Effector CD4-positive, alpha-beta T cell (primary cell): ENCODE data around the gene FTHL17. TPM values are rescaled to one million over a fixed set of nuclear protein-coding genes. Genes with fewer than 3 reads are reported as not detected.

Experiments
- DNase-seq: peaks from one replicate; pipeline ENCODE4 v3.0.0-alpha.2; 2020
- total RNA-seq: gene quantifications from one replicate; lab custom pipeline; 2026; lab: John Stamatoyannopoulos, UW

The FTHL17 gene
- total RNA-seq = not detected

DNA sequence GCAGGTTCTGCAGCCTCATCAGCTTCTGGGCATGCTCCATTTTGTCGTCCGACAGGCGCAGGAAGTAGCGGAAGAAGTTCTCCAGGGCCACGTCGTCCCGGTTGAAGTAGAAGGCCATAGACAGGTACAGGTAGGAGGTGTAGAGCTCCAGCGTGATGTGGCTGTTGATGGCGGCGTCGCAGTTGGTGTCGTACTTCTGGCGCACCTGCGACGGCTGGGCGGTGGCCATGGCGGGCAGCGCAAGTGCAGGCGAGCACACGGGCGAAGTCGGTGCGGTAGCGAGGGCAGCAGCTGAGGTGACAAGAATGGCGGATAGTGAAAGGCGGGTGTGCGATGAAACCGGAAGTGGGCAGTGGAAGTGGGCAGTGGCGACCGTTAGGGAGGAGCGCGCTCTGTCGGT is at the start of gene FTHL17:
TSS of gene FTHL17 (minus strand) at position 317 of the 400 bp plus-strand sequence. CDS start at position 229, 88 bp downstream.
- no peak for DNase-seq

DNA sequence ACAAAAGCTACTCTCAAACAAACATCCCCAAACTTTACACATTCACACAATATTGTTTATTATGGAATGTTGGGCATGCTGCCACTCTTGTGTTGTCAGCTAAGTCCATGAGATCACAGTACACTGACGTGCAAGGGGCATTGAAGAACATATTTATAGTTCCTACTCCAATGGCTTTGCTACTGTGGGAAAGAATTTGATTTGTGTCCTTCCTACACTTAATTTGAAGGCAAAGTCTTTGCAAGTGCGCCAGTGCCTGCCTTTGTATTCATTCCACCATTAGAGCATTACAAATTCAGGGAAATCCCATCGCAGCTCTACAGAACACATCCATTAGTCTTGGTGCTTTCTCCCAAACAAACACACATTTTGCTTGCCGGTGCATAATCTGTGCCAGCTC is 45.4 kb upstream of the FTHL17 start:
- no peak for DNase-seq

DNA sequence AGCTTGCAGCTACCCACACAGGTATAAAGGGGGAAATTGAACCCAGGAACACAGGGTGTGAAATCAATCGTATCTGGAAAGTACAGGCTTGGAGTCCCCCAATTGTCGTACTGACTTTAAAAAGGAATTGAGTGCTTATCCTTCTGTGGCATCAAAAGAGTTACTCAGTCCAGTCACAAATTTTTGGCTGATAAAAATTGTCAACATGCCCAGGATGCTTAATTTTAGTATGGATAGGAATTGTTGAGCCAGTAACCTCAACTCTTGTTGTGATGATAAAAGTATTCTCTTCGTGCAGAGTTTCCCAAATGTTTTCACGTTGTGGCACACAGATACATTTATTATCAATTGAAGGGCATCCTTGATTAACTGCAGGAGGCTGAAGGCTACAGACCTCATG is 43.6 kb upstream of the FTHL17 start:
- DNase-seq = no peak

DNA sequence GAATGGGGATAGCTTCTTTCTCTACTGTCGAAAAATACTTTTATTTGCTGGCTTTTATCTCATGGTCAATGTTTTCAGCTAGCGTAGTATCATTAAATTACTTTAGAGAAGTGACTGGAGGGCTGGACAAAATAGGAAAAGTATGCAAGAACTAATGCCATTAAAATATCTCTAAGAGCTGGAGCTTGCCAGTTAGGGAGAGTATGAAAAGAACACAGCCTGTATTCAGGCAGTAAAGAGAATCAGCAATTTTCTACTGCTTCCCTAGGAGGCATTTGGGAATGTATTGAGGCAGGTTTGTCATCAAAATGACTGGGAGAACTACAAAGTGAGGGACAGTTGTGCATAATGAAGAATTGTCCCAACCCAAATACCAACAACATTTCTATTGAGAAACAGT is 43.0 kb upstream of the FTHL17 start:
- DNase-seq = no peak

DNA sequence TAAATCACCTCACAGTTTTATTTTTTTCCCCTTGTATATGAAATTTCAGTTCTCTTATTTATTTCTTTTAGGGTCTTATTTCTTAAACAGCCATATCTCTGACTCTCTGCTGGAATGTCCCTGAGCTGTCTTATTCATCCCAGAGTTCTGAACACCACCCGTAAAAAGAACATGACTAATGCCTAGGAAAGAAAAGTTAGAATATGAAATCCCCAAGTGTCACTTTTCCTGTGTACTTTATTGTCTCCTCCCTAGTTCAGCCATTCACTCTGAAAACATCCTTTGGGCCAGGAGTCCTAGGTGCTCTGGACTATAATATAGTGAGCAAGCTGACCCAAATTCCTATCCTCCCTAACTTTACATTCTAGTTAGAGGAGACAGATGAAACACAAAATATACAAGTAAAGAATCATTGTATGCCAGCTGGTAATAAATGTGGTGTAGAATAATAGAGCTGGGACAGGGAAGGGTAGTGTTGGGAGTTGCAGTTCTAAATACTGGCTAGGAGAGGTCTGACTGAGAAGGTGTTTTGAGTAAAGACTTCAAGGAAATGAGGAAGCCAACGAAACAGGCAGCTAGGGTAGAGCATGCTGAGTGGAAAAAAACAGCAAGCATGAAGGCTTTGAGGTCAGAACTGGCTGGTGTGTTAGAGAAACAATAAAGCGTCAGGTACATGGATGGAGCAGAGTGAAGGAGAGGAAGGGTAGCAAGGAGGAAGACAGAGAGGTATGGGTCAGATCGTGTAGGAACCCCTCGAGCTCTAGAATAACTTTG is 40.6 kb upstream of the FTHL17 start:
- DNase-seq = no peak

DNA sequence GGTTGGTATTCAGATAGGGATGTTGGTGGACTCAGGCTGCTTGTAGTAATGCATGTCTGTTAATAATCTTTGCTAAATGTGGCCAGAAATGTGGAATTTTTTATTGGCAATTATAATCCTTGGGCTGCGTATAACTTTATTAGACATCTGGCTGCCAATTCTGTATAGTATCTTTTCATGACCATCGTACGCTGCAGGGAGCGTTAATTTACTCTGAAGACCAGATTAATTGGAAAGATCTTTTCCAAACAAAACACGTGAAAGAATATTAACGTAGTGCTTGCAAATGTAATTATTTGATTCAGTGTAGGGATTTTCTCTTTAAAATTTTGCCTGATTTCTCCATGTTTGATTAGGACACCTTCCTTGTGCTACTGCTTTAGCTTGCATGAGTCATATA is 38.8 kb upstream of the FTHL17 start:
- no peak for DNase-seq

DNA sequence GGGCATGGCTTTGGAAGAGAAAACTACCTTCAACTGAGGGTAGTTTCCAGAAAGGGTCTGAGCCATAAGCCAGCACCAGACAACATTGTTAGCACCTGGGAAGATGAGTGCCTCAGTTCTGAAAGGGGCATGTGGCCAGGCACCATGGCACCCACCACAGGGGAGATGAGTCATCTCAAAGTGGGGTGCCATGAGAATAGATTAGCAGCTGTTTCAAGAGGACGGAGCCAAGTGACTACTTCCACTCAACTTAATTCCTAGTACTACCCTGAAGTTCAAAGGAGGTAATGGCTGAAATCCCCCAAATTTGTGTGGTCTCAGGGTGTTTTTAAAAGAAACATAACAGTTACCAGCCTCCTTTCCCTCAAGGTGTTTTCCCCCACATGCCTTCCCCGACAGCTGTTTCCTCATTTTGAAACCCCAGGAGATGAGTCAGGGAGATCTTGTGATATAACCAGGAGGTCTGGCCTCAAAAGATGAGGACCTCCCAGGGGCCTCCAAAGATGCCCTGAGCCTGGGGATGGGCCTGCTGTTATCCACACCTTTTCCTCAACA is 27.8 kb upstream of the FTHL17 start:
- no peak for DNase-seq

DNA sequence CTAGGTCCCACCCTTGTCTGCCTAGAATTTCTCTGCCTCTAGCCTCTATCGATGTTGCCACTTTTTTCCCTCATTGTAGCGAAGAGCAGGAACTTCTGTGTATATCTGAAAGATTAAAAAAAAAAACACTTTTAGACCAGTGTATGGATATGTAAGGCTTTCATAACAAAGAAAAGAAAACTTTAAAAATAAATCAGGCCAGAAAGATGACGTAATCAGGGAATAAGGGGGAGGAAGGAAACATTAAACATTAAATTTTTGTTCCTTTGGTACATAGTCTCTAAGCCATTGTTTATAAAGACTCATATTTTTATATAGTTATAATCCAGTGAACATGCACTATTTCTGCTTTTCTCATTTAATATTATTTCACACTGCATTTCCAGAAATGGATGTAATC is 26.2 kb upstream of the FTHL17 start:
- no peak for DNase-seq

DNA sequence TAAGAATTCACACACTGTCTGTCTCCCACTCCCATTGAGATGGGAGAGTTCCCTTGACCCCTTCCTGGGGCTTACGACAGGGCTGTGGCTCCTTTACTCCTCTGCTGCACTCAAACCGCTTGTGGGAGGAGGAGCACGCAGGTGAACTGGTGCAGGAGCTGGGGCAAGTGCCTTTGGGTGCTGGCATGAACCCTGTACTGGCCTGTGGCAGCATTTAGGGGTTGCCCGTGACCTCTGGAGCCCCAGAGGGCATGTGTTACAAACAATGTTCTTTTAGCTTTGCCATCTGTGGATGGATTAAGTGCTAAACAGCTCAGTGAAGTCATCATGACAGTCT is 21.8 kb upstream of the FTHL17 start:
- DNase-seq = no peak

DNA sequence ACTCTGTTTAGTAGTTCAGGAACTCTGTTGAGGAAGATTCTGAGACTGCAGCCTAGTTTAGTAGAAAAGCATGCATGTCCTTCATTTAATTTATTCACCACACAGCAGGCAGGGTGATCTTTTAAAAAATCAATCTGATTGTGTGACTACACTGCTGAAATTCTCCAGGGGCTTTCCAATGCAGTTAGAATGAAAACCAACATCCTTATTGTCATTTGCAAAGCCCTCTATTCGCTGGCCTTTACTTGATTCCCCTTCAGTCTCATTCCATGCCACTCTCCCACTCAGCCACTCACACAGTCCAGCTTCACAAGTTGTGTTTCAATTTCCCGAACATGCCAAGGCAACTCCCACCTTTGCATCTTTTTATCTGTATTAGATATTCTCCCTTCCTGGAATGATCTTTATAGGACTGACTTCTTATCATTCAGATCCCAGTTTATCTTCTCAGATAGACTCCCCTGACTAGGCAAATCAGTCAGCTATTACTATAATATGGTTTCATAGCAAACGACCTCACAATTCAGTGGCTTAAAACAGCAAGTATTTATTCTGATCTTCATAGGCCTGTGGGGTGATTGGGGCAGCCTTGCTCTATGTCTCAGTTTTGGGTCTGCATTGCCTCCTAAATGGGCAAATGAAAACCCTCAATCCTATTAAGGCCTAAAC is 21.3 kb upstream of the FTHL17 start:
- DNase-seq = no peak

DNA sequence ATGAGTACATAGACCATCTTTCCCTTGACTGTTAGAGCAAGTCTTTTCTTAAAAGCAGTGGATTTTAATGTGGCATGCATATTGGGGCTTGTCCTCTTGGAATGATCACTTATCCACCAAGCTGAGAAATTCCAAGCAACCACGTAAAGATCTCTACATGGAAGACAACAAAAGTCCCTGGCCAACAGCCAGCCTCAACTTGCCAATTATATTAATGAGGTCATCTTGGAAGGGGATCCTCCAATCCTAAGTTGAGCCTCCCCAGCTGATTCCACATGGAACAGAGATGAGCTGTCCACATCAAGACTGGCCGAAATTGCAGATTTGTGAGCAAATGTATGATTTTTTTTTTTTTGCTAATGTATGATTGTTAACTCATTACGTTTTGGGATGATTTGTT is 20.6 kb upstream of the FTHL17 start:
- no peak for DNase-seq

DNA sequence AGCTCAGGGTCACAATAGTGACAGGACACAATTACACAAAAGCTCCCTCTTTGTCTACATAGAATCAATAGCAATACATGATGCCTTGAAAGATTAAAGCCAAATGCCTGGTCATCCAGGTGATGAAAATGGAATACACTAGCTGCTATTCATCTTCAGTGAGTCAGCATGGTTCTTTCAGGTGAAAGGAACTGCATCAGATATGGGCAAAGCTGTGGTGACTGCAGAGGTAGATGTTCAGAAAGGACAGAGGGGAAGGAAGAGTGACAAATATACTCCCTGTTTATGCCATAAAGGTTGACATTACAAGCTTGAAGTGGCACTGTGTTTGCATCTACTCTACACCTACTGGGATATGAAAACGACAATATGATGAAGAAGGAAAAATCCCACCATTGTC is 20.0 kb upstream of the FTHL17 start:
- DNase-seq = no peak

DNA sequence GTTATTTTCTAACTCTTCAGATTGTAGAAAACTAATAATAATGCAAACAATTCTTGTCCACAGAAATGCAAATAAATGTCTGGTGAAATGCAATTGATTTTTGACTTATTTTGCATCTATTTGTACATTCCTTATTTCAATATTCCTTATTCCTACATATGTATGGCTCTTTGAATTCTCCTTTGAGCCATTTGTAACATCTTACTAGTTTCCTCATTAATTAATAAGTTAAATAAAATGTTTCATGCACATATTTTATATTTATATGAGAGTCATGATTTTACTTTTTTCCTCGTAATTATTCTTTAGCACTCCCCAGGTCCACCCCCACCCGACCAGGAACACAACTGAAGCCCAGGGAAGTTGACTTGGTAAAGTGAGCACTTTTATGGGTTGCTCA is 2.7 kb upstream of the FTHL17 start:
- no peak for DNase-seq

DNA sequence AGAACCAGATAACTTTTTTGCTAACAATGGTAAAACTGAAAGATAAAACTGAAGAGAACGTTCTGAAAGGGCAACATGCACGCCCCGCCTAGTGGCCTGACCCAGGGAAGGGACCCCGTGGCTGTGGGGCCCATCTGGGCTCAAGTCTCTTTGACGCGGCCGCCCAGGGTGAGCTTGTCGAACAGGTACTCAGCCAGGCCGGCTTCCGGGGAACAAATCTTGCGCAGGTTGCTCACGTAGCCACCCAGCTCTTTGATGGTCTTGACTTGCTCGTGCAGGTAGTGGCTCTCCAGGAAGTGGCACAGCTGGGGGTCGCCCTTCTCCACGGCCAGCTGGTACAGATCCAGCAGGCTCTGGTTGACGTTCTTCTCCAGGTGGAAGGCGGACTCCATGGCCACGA is 579 bp downstream of the FTHL17 start:
- no peak for DNase-seq

DNA sequence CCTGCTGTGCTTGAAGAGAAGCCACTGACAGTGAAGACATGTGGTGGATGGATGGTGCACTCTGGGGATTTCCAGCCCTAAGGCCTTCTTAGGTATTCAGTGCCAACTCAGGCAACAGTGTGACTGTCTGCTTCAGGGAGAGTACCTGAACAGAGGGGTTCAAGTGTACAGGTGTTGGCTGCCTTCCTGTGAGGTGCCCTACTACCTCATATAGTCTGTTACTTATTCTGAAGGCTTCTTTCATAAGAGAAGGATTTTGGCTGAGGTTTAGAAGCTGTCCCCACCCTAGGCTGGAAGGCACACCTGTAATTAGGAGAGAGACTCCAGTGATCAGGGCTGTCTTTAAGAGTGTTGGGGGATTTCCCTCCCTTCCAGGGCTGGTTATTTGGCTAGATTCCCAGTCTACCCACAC is 1.8 kb downstream of the FTHL17 start:
- DNase-seq = no peak

DNA sequence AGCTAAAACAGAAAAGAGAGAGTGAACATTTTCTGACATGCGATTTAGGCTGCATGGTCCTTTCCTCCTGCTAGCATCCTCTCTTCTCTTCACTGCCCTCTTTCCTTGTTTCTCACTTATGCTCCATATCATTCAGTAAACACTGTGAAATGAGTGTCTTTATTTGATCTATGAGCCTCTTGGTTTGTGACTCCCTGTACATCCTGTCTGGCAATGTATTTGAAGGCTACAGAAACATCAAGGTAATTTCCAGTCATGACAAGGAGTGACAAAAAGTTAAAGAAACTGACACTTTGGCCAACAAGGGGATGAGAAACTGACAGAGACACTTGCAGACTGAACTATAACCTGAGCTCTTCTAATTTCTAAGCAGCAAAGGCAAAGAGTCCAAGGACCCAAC is 8.7 kb downstream of the FTHL17 start:
- no peak for DNase-seq

DNA sequence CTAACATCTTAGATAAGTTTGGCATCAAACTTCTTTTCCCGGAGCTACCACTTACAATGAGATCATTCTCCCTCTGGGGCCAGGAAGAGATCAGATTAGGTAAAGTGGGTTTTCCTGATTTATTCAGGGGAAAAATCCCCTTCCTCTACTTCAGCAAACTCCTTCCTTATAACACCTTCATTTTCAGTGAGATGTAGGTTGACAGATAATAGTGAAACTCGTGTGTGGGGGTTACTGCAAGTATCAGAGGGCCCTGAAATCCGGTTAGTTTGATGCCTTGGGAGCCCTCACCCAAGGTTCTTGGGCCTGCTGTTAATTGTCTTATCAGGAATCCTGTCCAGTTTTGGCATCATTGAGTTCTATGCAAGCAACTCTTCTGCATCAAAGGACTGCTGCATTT is 10.8 kb downstream of the FTHL17 start:
- no peak for DNase-seq

DNA sequence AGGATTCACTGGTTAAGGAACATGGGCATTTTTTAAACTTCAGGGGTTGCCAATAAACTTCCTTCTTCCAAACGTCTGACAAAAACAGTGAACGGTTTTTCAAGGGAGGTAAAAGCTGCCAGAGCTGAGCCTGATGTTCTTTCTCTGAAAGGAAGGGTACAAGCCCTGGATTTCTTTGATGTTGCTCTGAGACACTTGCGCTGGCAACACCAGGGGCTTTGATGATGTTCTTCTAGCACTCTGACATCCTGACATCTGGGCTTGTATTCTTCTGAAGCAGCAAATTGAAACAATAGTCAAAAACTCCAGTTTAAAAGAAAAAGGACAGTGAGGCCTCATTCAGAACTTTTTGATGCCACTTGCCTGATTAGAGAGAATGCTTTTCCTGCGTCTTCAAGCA is 11.8 kb downstream of the FTHL17 start:
- no peak for DNase-seq

DNA sequence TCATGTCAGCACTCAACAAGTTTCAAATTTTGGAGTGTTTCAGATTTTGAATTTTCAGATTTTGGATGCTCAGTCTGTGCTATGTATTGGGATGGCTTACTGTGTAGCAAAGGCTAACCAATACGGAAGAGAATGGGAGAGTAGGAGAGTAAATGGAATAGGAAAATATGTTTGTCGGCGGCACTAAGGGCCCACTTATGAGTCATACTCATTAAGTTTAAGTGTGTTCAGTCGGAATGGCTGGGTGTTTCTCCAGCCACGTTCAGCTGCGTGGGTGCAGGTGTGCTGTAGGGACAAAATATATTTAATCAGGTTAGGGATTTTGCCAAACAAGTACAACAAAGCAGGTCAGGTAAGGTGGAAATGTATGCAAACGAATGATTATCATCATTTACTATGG is 13.6 kb downstream of the FTHL17 start:
- DNase-seq = no peak

DNA sequence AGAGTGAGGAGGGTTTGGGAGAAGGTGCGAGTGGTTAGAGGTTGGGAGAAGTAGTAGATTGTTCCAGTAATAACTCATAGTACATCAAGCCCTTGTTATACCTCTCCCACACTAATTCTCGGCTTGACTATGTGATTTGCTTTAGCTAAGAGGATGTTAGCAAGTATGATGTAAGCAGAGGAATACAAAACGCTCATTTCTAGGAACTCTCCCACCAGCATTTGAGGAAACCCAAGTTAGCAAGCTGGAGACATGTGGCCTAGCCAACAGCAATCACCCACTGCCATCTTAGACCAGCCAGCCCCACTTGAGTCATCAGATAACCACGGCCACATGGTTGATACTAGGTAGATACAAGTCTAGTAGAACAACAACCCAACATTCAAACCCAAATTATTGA is 14.2 kb downstream of the FTHL17 start:
- no peak for DNase-seq

DNA sequence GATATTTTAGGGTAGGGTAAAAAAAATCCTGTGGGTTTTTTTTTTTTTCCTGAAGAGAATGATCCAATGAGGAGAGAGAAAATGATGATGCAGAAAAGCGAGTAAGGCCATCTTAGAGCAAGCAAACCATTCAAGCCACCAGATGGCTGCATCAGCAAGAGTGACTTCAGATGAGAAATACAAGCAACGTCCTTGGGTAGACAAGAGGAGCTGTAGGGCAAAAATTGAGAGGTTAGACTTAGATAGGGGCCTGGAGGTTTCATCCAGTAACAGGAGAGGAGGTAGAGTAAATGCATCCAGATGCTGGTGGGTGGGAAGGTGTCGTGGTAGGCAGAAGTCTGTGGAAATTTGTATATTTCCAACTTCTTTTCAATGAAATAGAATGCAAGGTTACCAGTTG is 14.6 kb downstream of the FTHL17 start:
- no peak for DNase-seq

DNA sequence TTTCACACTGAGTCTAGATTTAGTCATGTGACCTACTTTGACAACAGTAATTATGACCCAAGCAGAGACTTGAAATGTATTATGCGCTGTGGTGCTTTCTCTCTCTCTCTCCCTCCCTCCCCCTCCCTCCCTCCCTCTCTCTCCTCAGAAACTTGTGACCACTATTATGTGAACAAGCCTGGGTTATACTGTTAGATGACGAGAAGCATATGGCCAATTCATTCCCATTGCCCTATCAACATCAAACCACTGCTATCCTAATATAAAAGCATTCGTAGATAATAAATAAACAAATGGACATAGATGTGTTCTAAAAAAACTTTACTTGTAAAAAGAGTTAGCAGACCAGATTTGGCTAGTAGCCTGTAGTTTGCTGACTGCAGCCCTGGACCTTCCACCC is 18.2 kb downstream of the FTHL17 start:
- no peak for DNase-seq

DNA sequence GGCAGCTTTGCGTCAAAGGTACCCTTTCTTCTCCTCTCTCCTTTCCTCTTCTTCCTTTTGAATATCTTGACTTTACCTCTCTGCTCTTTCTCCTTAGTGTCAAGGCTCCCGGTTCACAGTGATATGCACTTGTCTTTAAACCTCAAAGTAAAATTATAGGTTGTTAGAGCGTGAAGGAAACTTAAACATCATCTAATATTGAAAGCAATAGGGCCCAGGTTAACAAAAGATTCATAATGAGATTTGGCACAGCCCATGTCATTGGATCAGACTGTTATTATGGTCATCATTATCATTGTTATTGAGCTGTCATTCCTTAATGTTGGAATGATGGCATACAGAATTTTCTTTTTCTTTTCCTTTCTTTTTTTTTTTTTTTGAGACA is 32.5 kb downstream of the FTHL17 start:
- no peak for DNase-seq

DNA sequence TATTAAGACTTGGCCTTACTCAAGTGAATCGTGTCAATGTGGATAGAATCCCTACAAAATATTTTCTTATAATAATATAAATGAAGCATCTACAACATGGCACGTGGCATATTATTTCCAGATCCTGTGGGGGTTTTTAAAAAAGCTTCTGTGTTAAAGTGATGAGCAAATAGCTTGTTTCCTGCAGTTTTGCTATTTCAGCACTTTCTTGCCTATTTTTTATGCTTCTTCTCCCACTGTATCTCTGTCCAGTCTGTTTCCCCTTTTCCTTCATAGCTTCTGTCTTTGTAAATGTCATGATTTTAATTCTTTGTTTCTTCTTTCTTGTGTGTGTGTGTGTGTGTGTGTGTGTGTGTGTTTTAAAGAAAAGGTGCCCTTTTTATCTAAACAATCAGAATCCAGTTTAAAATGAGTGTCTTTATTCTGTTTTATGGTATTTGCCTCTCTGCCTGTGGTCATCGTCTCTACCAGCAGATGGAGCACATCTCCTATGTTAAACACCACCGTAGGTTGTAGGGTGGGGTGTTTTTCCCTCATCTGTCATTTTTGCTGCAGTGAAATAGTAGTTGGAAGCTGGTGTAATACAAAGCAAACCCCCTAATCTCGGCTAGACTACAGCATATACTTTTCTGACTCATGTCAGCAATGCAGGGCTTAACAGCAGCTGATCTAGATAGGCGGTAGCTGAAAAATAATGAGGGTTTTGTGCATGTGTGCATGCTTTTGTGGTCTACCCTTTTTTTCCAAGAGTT is 33.1 kb downstream of the FTHL17 start:
- DNase-seq = no peak
